ENCODE results near the gene BCL11A. TPM values are rescaled to one million over a fixed set of nuclear protein-coding genes. Genes with fewer than 3 reads are reported as not detected.

Gene BCL11A
- total and polyA plus RNA-seq, 5 donors from 2014 or later = 0.17 to 2.0 (median 0.30) TPM; not detected in 1

- DNase-seq (no peak), ATAC-seq (ENCODE audit: low read depth in 2 of 2) (no peak)
- Mint-ChIP-seq H3K27ac (no peak overlapping the region), H3K27me3 (peaks cover 5% of the 10 kb centered on the region), H3K9me3 (peaks cover 0 to 1% (median 0%) of the 10 kb centered on the region in 7 donors), H3K4me3 (peak overlapping the region in 1 of 4 donors; percentile 58), H3K4me1 (no peaks in the 10 kb centered on the region), H3K36me3 (no peaks in the 10 kb centered on the region)
- H3K4me3 ChIP-seq (ENCODE audit: low read depth, low read length) = no peak overlapping the region
- no peaks in the 10 kb centered on the region for H3K4me1 ChIP-seq (ENCODE audit: control insufficient read depth, insufficient read depth, low read length, poor library complexity, severe bottlenecking)
- H3K27ac ChIP-seq (ENCODE audit: insufficient read depth, low read length, poor library complexity, severe bottlenecking) = no peak overlapping the region
- no peaks in the 10 kb centered on the region for H3K27me3 ChIP-seq (ENCODE audit: control insufficient read depth, insufficient read depth, low read length)
- no peaks in the 10 kb centered on the region for H3K9me3 ChIP-seq (ENCODE audit: control insufficient read depth in 2 of 2, low read length in 2 of 2)
- H3K36me3 ChIP-seq (ENCODE audit: control insufficient read depth, insufficient read depth, low read length) = no peaks in the 10 kb centered on the region
Observed at GRCh38 chr2:60440079-60440766, 113.2 kb downstream of the BCL11A start.

- ATAC-seq (ENCODE audit: low read depth in 2 of 2) = peak; percentile 54 to 65
- H3K36me3 ChIP-seq (ENCODE audit: control insufficient read depth, insufficient read depth, low read length) = no peaks in the 10 kb centered on the region
- H3K27ac ChIP-seq (ENCODE audit: insufficient read depth, low read length, poor library complexity, severe bottlenecking) = no peak overlapping the region
- H3K36me3 Mint-ChIP-seq = no peaks in the 10 kb centered on the region
- no peaks in the 10 kb centered on the region for H3K9me3 ChIP-seq (ENCODE audit: control insufficient read depth in 2 of 2, low read length in 2 of 2)
- no peak for DNase-seq
- no peak overlapping the region for H3K4me3 ChIP-seq (ENCODE audit: low read depth, low read length)
- no peaks in the 10 kb centered on the region for H3K27me3 Mint-ChIP-seq
- peaks cover 0 to 1% (median 0%) of the 10 kb centered on the region in 7 donors for H3K9me3 Mint-ChIP-seq
- H3K4me3 Mint-ChIP-seq = no peak overlapping the region
- H3K4me1 ChIP-seq (ENCODE audit: control insufficient read depth, insufficient read depth, low read length, poor library complexity, severe bottlenecking) = no peaks in the 10 kb centered on the region
- H3K27ac Mint-ChIP-seq = no peak overlapping the region
- no peaks in the 10 kb centered on the region for H3K4me1 Mint-ChIP-seq
- H3K27me3 ChIP-seq (ENCODE audit: control insufficient read depth, insufficient read depth, low read length) = no peaks in the 10 kb centered on the region
Observed at GRCh38 chr2:60439219-60439974, 114.1 kb downstream of the BCL11A start.

GRCh38 chr2:60438653-60439052 is 114.8 kb downstream of the BCL11A start:
- Histone ChIP-seq H3K36me3 (ENCODE audit: control insufficient read depth, insufficient read depth, low read length) (no peaks in the 10 kb centered on the region), H3K4me3 (ENCODE audit: low read depth, low read length) (no peak overlapping the region), H3K27me3 (ENCODE audit: control insufficient read depth, insufficient read depth, low read length) (no peaks in the 10 kb centered on the region), H3K27ac (ENCODE audit: insufficient read depth, low read length, poor library complexity, severe bottlenecking) (no peak overlapping the region), H3K9me3 (ENCODE audit: control insufficient read depth in 2 of 2, low read length in 2 of 2) (no peaks in the 10 kb centered on the region), H3K4me1 (ENCODE audit: control insufficient read depth, insufficient read depth, low read length, poor library complexity, severe bottlenecking) (no peaks in the 10 kb centered on the region)
- no peaks in the 10 kb centered on the region for H3K27me3 Mint-ChIP-seq
- H3K27ac Mint-ChIP-seq = no peak overlapping the region
- ATAC-seq (ENCODE audit: low read depth in 2 of 2) = no peak
- no peak for DNase-seq
- no peak overlapping the region for H3K4me3 Mint-ChIP-seq
- peaks cover 0 to 1% (median 0%) of the 10 kb centered on the region in 7 donors for H3K9me3 Mint-ChIP-seq
- no peaks in the 10 kb centered on the region for H3K36me3 Mint-ChIP-seq
- H3K4me1 Mint-ChIP-seq = no peaks in the 10 kb centered on the region

- no peak for DNase-seq
- Histone ChIP-seq H3K9me3 (ENCODE audit: control insufficient read depth in 2 of 2, low read length in 2 of 2) (no peaks in the 10 kb centered on the region), H3K36me3 (ENCODE audit: control insufficient read depth, insufficient read depth, low read length) (no peaks in the 10 kb centered on the region), H3K27ac (ENCODE audit: insufficient read depth, low read length, poor library complexity, severe bottlenecking) (no peak overlapping the region), H3K4me3 (ENCODE audit: low read depth, low read length) (no peak overlapping the region), H3K27me3 (ENCODE audit: control insufficient read depth, insufficient read depth, low read length) (no peaks in the 10 kb centered on the region), H3K4me1 (ENCODE audit: control insufficient read depth, insufficient read depth, low read length, poor library complexity, severe bottlenecking) (no peaks in the 10 kb centered on the region)
- no peaks in the 10 kb centered on the region for H3K27me3 Mint-ChIP-seq
- peaks cover 0 to 1% (median 0%) of the 10 kb centered on the region in 7 donors for H3K9me3 Mint-ChIP-seq
- no peaks in the 10 kb centered on the region for H3K4me1 Mint-ChIP-seq
- no peaks in the 10 kb centered on the region for H3K36me3 Mint-ChIP-seq
- H3K4me3 Mint-ChIP-seq = no peak overlapping the region
- no peak for ATAC-seq (ENCODE audit: low read depth in 2 of 2)
- no peak overlapping the region for H3K27ac Mint-ChIP-seq
Observed at GRCh38 chr2:60438131-60438530, 115.3 kb downstream of the BCL11A start.

- H3K4me1 Mint-ChIP-seq = no peaks in the 10 kb centered on the region
- no peaks in the 10 kb centered on the region for H3K9me3 ChIP-seq (ENCODE audit: control insufficient read depth in 2 of 2, low read length in 2 of 2)
- ATAC-seq (ENCODE audit: low read depth in 2 of 2) (no peak), DNase-seq (no peak)
- H3K4me3 ChIP-seq (ENCODE audit: low read depth, low read length) = no peak overlapping the region
- H3K27me3 ChIP-seq (ENCODE audit: control insufficient read depth, insufficient read depth, low read length) = no peaks in the 10 kb centered on the region
- H3K4me3 Mint-ChIP-seq = no peak overlapping the region
- no peaks in the 10 kb centered on the region for H3K36me3 Mint-ChIP-seq
- peaks cover 0 to 3% (median 0%) of the 10 kb centered on the region in 7 donors for H3K9me3 Mint-ChIP-seq
- H3K27ac ChIP-seq (ENCODE audit: insufficient read depth, low read length, poor library complexity, severe bottlenecking) = no peak overlapping the region
- H3K27ac Mint-ChIP-seq = no peak overlapping the region
- no peaks in the 10 kb centered on the region for H3K27me3 Mint-ChIP-seq
- H3K36me3 ChIP-seq (ENCODE audit: control insufficient read depth, insufficient read depth, low read length) = no peaks in the 10 kb centered on the region
- H3K4me1 ChIP-seq (ENCODE audit: control insufficient read depth, insufficient read depth, low read length, poor library complexity, severe bottlenecking) = no peaks in the 10 kb centered on the region
Observed at GRCh38 chr2:60437080-60437696, 116.3 kb downstream of the BCL11A start.

GRCh38 chr2:60433018-60433596 is 120.3 kb downstream of the BCL11A start:
- no peaks in the 10 kb centered on the region for H3K4me1 Mint-ChIP-seq
- Histone ChIP-seq H3K27ac (ENCODE audit: insufficient read depth, low read length, poor library complexity, severe bottlenecking) (no peak overlapping the region), H3K4me3 (ENCODE audit: low read depth, low read length) (no peak overlapping the region), H3K4me1 (ENCODE audit: control insufficient read depth, insufficient read depth, low read length, poor library complexity, severe bottlenecking) (no peaks in the 10 kb centered on the region), H3K36me3 (ENCODE audit: control insufficient read depth, insufficient read depth, low read length) (no peaks in the 10 kb centered on the region), H3K9me3 (ENCODE audit: control insufficient read depth in 2 of 2, low read length in 2 of 2) (no peaks in the 10 kb centered on the region), H3K27me3 (ENCODE audit: control insufficient read depth, insufficient read depth, low read length) (no peaks in the 10 kb centered on the region)
- H3K27ac Mint-ChIP-seq = no peak overlapping the region
- ATAC-seq (ENCODE audit: low read depth in 2 of 2) = no peak
- H3K36me3 Mint-ChIP-seq = no peaks in the 10 kb centered on the region
- DNase-seq = no peak
- H3K9me3 Mint-ChIP-seq = peaks cover 0 to 2% (median 0%) of the 10 kb centered on the region in 7 donors
- H3K4me3 Mint-ChIP-seq = no peak overlapping the region
- no peaks in the 10 kb centered on the region for H3K27me3 Mint-ChIP-seq

- Histone ChIP-seq H3K4me3 (ENCODE audit: low read depth, low read length) (no peak overlapping the region), H3K4me1 (ENCODE audit: control insufficient read depth, insufficient read depth, low read length, poor library complexity, severe bottlenecking) (no peaks in the 10 kb centered on the region), H3K9me3 (ENCODE audit: control insufficient read depth in 2 of 2, low read length in 2 of 2) (no peaks in the 10 kb centered on the region), H3K27me3 (ENCODE audit: control insufficient read depth, insufficient read depth, low read length) (no peaks in the 10 kb centered on the region), H3K36me3 (ENCODE audit: control insufficient read depth, insufficient read depth, low read length) (no peaks in the 10 kb centered on the region), H3K27ac (ENCODE audit: insufficient read depth, low read length, poor library complexity, severe bottlenecking) (no peak overlapping the region)
- Mint-ChIP-seq H3K27me3 (no peaks in the 10 kb centered on the region), H3K36me3 (no peaks in the 10 kb centered on the region), H3K4me1 (no peaks in the 10 kb centered on the region), H3K27ac (no peak overlapping the region), H3K9me3 (peaks cover 0 to 2% (median 0%) of the 10 kb centered on the region in 7 donors), H3K4me3 (no peak overlapping the region)
- DNase-seq (no peak), ATAC-seq (ENCODE audit: low read depth in 2 of 2) (no peak)
Observed at GRCh38 chr2:60432035-60432601, 121.3 kb downstream of the BCL11A start.

Measured in CD4-positive, CD25-positive, alpha-beta regulatory T cell (primary cell).